ENCODE results near the gene MRPL9.

Gene MRPL9

DNA sequence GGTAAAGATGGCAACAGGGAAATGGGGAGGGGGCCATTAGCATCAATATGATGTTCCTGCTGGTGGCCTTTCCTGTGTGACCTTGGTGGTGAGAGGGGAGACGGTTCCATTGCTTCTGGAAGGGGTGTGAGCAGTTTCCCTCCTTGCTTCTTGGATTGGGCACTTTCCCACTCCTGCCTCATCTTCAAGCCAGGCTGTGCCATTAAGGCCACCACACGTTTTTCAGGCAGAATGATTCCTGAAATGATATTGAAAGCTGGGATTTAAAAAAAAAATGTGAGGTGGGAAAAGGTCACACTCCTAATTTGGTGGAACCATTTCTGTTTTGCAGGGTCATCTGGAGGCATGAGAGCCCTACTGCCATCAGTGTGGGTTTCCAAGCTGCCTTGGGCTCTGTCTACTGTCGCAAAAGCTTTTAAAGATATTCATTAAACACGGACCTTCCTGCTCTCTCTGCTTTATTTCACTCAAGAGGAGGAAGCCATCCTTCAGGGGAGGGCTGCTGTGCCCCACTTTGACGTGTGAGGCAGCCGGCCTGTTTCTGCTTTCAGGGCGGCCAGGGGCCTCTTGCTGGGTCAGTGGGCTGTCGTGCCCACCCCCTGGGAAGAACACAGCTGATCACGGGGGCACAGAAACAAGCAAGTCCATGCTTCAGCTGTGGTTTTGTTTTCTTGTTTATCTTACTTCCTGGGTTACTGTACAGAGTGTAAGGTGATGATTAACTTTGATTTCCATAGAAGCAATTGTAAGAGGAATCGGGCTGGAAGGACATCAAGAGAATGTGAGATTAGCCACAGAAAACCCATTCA, 33.9 kb downstream of the MRPL9 start:
- no peak for DNase-seq

DNA sequence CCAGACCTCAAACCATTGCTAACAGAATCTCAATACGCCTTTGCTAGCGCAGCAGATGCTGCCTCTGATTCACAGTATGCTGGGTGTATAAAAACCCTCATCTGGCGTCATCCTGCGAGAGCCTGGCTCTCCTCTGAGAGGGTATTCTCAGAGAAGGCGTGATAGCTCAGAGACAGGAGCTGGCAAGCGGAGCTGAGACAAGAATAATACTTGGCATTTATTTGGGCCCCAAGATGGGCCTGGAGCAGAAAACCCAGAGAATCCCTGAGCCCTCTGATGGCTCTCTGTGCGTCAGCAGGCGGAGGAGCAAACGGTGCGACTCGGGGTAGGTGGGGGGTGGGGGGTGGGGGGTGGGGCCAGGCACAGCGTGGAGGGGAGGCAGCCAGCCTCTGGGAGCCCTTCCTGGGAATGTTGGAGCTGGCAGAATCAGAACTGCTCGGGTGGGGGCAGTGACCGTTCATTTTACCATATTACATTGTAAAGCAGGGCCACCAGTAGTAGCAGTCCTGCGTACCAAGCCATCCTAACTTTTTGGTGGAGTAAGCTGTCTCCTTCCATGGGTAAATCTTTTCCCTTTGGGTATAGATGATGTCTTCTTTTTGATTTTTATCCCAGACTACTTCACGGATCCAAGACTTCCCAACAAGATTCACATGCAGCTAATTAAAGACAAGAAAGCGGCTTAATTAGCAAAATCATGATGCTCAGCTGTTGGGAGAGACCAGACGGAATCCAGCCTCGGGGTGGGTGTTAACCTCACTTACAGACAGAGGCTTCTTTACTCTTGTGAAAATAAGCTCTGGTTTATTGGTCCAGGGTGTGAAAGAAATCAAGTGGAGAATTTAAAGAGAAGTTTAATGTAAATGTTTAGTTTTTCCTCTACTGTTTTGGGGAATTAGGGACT, 34.9 kb downstream of the MRPL9 start:
- no peak for DNase-seq

DNA sequence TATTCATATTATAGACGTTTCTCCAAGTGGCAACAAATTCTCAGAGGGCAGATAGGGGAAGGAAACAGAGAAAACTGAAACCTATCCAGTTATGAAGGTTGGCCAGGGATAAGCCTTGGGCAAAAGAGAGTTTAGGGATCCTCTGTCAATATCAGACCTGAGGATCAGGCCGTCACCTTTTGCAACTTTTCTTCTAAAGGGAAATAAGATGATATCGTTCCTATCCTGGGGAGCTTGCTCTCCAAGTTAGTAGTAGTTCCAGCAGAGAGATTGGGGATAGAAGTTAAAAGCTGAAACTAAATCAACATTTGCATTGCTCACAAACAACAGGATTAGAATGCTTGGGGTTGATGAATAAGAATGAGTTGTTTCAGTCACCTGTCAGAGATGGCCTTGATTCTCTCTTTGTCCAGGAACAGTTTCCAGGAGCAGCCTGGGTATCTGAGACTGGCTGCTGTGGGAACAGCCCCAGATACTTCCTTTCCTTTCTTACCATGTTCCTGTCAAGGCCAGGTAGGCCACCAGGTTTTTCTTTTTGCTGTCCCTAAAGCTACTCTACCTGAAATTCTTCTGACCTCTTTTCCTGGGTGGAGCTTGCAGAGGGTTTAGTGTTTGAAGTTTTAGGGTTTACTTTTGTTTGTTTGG, 39.4 kb downstream of the MRPL9 start:
- DNase-seq = no peak

DNA sequence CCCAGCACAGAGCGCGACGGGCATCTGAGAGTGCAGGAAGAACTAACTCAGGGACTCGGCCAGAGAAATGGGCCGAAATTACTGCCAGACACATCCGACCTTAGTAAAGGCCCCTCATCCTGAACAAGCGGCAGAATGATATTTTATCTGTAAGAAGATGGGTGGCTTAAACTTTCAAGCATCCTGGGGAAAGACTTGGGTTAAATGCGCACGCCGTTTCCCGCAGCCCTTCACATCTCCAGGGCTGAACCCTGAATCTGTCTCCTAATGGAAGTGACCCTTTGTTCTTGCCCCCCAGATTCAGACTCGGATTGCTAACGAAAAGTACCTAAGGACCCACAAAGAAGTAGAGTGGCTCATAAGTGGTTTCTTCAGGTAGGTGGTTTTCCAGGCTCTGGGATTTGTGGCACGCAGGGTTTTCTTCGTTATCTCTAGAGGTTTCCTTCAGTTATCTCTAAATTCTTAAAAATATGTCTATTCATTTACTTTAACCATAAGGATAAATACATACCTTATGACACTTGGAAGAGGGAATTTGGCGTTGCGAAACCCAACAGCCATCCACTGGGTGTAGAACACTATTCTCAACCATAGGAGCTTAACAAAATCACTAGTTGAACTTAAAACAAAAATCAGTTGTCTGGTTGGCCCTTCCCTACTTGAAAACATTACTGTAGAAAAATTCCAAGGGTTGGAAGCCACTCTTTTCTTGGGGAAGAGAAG, 41.3 kb downstream of the MRPL9 start:
- DNase-seq = no peak

DNA sequence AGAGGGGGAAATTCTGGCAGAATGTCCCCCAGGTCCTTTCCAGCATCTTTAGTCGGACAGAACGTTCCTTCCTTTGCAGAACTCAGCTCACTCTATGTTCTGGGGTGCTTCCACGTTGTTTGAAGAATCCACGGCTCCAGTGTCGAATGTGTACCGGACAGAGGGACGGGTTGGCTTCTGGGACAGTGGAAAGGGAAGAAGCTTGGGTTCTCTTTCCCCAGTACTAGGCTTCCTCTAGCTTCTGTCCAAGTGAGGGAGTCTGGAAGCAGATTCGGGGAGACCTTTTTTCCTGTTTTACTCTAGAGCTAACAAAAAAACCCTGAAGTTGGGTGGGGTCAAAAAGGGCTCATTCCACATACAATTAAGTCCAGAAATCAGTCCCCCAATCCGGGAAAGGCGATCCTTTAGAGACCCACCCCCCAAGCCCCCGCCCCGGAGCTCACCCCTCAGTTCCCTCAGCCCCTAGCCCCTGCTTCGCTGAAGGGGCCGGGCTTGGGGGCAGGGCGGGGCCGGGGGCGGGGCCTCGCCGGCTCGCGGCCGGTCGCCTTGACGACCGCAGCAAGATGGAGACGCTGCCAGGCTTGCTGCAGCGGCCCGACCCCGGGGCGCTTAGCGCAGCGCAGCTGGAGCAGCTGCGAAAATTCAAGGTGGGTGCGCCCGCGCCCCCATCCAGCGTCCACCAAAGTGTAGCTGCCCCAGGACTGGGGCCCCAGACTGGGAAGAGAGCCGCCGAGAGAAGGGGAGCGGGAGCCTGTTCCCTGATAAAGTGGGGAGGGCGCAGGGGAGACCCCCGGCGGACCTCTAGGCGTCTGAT, 42.1 kb downstream of the MRPL9 start, which contains the start of gene RIIAD1:
TSS of gene RIIAD1 (plus strand) at position 549 of the 814 bp plus-strand sequence. CDS start at position 564, 15 bp downstream.
- peak; percentile 55 for DNase-seq

DNA sequence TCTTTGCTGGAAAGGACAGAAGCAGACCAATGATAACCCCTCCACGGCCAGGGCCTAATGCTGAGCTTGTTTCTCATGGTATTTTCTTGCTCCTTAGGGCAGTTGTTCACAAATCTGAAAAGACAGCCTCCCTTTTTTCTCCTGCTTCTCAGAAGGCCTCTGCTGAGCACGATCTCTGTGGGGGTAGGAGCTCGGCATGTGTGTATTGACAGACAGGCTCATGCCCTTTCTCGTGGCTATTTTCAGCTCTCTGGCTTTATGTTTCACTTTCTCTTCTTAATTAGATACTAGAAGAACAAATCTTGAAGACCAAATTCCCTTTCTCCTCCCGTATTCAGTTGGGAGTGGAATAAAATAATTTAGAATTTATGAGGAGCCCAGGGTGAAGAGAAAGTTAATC, 42.7 kb downstream of the MRPL9 start:
- DNase-seq = peak; percentile 42

DNA sequence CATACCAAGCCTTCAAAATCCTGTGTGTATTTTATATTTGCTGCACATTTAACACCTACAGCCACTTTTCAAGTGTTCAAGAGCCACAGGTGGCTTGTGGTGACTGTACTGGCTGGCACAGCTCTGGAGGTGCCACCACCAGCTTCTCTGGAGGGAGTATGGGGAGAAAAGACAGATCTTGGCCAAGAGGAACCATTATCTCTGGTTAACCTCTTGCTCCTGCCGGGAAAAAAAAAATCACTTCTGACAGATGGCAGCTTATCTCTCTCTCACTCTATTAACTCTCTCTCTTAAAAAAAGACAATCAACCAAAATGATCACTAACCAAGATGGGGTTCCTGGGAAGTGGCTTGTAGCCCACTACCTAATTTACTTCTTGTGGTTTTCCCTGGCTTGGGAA, 43.2 kb downstream of the MRPL9 start:
- peak; percentile 55 for DNase-seq

DNA sequence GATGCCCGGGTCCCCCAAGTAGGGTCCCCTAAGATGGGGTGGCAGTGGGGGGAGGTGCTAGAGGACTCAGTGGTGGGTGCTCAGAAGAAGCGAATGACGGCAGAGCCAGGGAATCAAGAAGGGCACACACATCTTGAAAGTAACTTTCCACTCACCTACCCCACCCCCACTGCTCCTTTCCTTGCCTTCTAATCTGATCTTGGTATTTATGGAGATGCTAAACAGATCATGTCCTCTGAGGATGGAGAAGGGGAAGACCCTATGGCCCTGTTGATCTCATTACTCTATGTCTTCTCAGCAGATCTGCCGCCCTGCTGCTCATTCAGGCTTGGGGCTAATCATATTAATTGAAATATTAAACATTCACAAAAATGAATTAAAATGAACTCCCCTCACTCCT, 44.6 kb downstream of the MRPL9 start:
- no peak for DNase-seq

DNA sequence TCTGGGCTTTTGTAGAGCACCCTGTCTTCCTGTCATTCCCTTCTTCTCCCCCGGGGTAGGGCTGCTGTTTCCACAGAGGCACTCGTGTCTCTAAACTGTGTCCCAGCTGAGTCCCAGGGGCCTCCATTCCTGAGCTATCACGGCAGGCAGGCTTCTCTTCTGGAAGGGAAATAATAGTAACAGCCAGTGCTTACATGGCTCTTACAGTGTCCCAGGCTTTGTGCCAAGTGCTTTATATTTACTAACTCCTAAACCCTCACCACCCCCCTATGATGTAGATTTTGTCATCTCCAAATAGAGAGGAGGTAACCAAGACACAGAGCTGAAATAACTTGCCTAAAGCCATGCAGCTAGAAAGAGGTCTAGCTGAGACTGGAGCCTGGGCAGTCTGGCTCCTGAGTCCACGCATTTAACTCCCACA, 45.3 kb downstream of the MRPL9 start:
- no peak for DNase-seq

DNA sequence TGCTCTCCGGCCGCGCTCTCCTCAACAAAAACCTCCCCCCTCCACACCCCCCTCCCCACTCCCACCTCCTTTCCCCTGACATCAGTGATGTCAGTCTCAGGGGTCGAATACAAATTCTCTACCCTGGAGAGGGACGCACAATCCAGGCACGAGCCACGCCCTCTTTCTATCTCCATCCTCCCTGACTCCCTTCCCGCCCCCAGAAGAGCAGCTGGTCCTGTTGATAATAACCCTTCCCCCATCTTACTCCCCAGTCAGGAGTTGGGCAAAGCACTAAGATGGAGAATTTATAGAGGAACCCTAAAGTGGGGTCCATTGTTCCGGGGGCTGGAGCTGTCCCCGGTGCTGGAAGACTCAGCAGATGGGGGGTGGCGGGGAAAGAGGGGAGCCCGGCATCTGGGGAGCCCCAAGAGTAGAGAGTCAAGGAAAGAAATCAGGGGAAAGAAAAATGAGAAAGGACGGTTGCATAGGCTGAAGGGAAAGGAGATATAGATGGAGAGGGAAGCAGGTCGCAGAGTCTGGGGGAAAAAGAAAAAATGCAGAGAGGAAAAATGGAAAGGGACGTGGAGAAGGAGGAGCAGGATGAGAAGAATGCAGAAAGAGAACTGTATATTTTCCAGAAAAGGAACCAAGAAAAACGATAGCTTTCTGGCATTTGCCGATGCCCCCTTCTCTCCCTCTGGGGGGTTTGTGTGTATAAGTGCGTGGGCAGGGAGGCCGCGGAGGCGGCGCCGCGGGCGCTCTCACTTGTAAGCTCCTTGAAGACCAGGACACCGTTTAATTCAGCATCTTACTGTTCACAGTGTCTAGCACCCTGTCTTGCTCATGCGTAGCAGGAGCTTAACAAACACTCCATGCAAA, 46.3 kb downstream of the MRPL9 start, which contains the start of gene CELF3:
TSS of gene CELF3 (minus strand) at position 33 of the 861 bp plus-strand sequence. CDS start 783 bp downstream, outside the sequence.
- peak; percentile 77 for DNase-seq

DNA sequence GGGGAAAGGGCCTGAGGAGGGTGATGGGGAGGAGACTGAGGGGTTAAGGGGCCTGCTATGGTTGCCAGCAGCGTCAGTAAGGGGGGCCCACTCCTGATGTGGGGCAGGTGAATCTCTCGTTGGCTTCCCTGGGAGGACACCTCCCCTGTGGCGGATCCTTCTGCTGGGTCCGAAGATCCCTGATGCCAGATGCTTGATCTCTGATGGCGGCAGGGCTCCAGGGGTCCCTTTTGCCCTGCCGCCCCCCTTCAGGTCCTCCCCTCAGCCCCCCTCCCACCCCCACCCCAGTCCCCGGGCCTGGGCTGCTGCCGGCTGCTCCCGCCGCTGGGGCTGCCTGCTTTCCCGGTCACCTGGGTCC, 46.9 kb downstream of the MRPL9 start:
- DNase-seq = no peak

DNA sequence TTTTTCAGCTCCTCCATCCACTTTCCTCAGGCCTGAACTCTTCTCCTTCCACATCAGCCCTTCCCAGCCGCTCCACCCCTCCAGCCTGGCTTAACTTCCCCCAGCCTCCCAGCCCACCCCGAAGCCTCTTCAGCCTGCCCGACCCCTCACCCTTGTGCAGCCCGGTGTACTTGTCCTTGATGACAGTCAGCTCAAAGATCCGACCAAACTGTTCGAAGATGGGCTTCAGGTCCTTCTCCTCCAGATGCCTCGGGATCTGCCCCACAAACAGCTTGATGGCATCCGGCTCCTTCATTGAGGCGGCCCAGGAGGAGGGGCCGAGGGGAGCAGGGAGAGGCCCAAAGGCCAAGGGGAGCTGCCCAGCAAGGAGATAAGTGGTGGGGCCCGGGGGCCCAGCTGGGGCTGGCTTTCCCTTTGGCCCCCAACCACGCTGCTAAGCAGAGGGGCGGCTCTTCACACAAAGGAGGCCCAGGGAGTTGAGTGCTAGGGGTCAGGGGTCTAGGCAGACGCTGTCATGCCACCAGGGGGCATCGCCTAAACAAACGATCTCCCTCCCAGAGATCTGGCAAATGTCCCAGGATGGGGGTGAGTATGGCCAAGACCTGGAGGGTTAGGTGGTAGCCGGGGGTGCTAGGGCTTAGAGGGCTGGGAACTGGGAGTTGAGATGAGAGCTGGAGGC, 47.4 kb downstream of the MRPL9 start:
- DNase-seq = peak; percentile 50

DNA sequence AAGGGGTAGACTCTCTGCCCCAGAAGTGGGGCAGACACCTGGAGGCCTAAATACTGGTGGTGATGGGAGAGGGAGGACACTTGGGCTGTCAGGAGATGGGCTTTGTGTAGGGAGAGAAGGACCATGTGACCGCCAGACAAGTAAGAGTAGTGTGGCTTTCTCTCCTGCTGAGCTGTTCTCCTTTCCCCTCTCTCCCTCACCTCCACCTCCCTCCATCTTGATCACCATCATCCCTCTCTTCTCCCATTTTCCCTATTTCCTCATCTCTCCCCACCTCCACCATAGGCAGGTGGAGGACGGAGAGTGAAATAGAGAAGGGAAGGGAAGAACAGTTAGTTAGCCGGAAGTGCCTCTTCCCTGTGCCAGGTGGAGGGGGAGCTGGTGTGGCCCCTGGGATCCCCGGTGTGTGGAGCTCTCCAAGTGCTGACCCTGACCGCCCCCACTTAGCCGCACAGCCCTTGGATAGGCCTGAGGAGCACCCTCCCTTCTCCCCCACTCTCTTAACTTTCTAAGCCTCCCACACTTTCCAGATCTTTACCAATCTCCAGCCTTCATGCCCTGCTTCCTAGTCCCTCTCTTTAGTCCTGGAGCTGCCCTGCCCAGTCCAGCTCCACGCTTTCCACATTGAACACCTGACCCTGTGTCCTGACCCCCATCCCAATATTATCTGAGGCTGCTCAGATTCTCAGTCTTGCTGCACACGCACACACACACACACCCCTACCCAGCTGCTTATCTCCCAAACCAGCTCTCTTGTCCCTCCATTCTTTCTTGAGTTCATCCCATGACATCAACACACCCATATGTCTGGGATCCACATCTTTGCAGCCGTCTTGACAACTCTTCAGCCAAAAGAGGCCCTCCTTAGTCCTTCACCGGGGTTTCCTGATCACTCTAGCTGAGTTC, 48.2 kb downstream of the MRPL9 start:
- DNase-seq = peak; percentile 79

DNA sequence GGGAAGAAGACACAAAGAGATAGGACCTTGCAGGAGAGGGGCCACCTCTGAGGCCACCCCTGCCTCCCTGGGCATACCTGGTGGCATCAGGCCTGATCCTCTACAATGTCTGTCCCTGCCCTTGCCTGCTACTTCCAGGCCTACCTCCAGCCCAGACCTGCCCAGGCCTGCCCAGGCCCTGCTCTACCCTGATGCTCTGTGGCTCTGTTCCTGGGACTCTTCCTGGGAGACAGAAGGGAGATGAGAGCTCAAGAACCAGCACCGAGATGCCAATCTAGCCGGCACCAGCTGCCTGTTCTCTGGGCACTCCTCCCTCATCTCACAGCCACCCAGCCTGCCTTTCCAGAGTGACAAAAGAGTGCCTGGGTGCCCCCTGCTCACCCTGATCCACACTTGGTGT, 49.4 kb downstream of the MRPL9 start:
- no peak for DNase-seq

DNA sequence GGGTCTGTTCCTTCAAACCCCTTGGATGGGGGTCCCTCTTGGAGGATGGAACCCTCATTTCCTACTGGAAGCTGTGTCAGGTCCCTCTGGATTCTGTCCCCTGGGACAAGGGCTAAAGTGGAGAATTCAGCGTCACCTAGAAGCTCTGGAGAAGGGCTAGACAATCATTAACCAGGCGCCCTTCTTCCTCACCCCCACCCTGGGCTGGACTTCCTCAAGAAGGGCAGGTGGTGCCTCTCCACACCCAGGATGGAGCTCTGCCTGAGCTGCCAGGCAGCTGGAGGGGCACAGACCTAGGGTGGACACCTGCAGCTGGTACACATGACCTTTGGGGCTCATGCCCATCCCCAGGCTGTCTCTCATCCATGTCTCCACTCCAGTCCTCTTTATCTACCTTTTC, 50.3 kb downstream of the MRPL9 start:
- no peak for DNase-seq

DNA sequence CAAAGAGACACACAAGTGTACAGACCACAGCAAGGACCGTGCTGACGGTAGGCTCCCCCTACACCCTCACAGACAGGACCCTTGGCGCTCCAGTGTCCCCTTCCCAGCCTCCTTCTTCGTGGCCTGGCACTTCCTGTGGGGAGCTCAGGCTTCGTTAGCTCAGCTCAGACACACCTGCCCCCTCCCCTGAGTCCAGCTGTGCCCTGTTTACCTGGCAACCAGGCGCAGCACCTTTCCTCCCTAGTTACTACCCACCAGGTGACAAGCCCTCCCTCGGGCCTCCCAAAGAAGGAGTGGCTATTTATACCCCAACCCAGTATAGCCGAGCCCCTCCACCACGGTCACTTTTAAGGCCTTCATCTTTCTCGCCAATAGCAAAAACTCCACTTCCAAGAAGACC, 51.3 kb downstream of the MRPL9 start:
- DNase-seq = no peak

DNA sequence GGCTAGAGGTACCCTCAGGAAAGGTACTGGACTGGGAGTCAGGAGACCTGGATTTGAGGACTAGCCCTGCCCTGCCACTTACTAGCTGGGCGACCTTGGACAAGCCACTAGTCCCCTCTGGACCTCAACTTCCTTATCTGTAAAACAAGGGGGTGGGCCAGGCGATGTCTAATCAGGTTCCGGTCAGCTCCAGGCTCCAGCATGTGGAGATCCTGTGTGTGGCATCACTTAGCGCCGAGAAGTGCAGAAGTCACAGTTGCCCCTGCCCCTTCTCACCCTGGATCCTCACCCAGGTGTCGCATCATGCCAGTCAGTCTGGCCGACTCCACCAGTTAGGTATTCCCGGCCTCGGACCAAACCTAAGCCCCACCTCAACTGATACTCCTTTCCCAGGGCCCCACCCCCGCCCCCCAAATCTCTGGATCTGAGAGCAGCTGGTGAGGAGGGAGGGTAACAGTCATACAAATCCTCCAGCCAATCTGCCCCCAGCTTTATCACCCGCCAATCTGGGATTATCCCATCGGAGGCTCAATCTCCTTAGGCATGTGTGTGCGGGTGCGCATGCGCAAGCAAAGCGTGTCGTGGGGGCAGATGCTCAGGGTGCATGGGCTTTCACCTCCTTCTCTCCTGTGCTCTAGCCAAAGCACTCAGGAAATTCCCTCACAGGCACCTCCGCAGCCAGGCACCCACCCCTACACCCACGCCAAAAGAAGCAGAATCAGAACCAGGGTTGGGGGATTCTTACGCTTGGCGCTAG, 52.1 kb downstream of the MRPL9 start:
- DNase-seq = no peak

DNA sequence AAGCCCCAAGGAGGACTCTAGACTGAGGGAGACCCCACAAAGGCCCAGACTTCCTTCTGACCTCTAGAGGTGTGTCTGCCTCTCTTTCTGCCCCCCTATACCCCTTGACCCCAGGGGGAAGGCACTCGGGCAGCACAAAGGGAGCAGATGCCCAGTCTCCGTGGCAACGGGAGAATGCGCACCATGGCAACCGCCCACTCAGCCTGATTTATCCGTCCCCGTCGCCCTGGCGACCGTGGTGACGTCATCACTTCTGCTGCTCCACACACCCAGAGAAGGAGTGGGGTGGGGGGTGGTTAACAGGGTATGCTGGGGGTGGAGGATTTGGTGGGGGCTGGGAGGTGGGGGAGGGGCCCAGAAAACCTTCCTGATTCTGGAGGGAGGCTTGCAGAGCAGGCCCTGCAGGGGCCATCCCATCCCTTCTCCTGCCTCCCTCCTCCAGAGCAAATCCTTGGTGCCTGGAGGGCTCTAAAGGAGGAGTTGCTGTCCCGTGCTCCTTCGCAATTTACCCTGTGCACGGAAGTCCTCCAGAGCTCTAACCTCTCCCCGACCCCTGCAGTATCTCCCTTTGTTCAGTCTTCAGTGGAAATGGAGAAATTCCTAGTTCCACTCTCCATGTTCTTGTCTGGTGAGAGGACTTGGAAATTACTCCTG, 53.0 kb downstream of the MRPL9 start:
- peak; percentile 42 for DNase-seq

Measured in hematopoietic multipotent progenitor cell treated with erythropoietin and hydrocortisone succinate and interleukin-3 and kit ligand, for 4 days (in vitro differentiated cells).